ENCODE results near the gene MBD4.

DNA sequence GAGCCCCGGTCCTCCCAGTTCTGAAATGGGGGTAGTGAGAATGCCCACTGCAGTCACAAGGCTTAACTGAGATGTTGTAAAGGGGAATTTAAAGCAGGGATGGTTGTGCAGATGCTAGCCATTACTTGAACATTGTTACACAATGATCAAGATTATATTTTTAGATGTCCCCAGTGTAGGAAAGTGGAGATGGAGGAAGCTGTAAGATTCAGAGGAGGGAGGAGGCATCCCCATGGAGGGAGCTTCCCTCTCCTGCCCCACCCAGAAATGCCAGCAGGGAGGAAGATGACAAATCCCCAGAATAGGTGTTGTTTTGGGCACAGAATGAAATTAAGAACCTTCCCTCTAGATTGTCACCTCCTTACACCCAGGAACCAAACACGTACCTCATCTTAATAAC is 57.4 kb downstream of the MBD4 start:
- TF ChIP-seq, protein P1, sequence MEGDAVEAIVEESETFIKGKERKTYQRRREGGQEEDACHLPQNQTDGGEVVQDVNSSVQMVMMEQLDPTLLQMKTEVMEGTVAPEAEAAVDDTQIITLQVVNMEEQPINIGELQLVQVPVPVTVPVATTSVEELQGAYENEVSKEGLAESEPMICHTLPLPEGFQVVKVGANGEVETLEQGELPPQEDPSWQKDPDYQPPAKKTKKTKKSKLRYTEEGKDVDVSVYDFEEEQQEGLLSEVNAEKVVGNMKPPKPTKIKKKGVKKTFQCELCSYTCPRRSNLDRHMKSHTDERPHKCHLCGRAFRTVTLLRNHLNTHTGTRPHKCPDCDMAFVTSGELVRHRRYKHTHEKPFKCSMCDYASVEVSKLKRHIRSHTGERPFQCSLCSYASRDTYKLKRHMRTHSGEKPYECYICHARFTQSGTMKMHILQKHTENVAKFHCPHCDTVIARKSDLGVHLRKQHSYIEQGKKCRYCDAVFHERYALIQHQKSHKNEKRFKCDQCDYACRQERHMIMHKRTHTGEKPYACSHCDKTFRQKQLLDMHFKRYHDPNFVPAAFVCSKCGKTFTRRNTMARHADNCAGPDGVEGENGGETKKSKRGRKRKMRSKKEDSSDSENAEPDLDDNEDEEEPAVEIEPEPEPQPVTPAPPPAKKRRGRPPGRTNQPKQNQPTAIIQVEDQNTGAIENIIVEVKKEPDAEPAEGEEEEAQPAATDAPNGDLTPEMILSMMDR (IDR thresholded peaks at IDR 0.05), result no peak
- no peak for TF ChIP-seq POLR2A (IDR thresholded peaks at IDR 0.05)

Data from right lobe of liver (tissue), 4 donors.